H1 (cell line): ENCODE data around the gene SPTBN5. TPM values are rescaled to one million over a fixed set of nuclear protein-coding genes. Genes with fewer than 3 reads are reported as not detected.

Experiments
- CTCF ChIA-PET: fragments of 300-600 bp; sonication (Branson Sonifier 250); formaldehyde crosslinking; loops from one replicate; lab custom pipeline; 2021; ENCODE audit not compliant: partially characterized antibody; lab: Charles Lee
- POLR2A ChIA-PET: fragments of 300-600 bp; sonication (Branson Sonifier 250); formaldehyde crosslinking; loops from one replicate; lab custom pipeline; 2021; ENCODE audit warnings: inconsistent platforms; ENCODE audit not compliant: partially characterized antibody; lab: Charles Lee
- DNase-seq, 2 experiments: peaks; one replicate each; pipeline versions ENCODE4 v3.0.0 to v3.0.0-alpha.2; 2010 to 2022; ENCODE audit warnings: low spot score in 2 of 2, low read depth in 1 of 2, mixed read lengths in 1 of 2
- FAIRE-seq: peaks from 2 replicates; lab custom pipeline; 2011; peaks lifted over from hg19 to GRCh38; lab: Jason Lieb, UNC
- H2AFZ ChIP-seq: 2 replicates; pipeline ENCODE4 v1.8.1; 2012; ENCODE audit warnings: low read length, inconsistent platforms
- H2AK5ac ChIP-seq: 2 replicates; pipeline ENCODE4 v1.6.1; 2013; ENCODE audit warnings: low read depth, low read length
- H2BK120ac ChIP-seq: replicated peaks from 2 replicates; pipeline ENCODE3; 2013; ENCODE audit warnings: low read depth, low read length, inconsistent platforms
- H2BK12ac ChIP-seq: 2 replicates; pipeline ENCODE4 v1.6.1; 2013; ENCODE audit warnings: low read depth, low read length
- H2BK15ac ChIP-seq: 2 replicates; pipeline ENCODE4 v1.6.1; 2013; ENCODE audit warnings: low read length
- H2BK20ac ChIP-seq: 2 replicates; pipeline ENCODE4 v1.6.1; 2013; ENCODE audit warnings: low read length
- H2BK5ac ChIP-seq: 2 replicates; pipeline ENCODE4 v1.6.1; 2013; ENCODE audit warnings: low read depth, low read length
- H3K14ac ChIP-seq: 2 replicates; pipeline ENCODE4 v1.6.1; 2013; ENCODE audit warnings: inconsistent platforms; ENCODE audit not compliant: insufficient read length
- H3K18ac ChIP-seq: 2 replicates; pipeline ENCODE4 v1.6.1; 2013; ENCODE audit warnings: low read length; ENCODE audit errors: extremely low read depth
- H3K23ac ChIP-seq: 2 replicates; pipeline ENCODE4 v1.6.1; 2013; ENCODE audit warnings: inconsistent platforms; ENCODE audit not compliant: insufficient read length
- H3K23me2 ChIP-seq: 2 replicates; pipeline ENCODE4 v1.6.1; 2013; ENCODE audit warnings: low read depth, low read length
- H3K27ac ChIP-seq: 2 replicates; pipeline ENCODE4 v1.6.1; 2011; ENCODE audit warnings: low read depth, low read length, inconsistent platforms
- H3K27me3 ChIP-seq, 4 experiments: replicated peaks in 1 of 4; 1 replicate in 1 of 4; 2 replicates in 3 of 4; pipeline versions ENCODE4 v1.6.1 to v1.8.1; 2011 to 2013; ENCODE audit warnings: low read length in 3 of 4, mild to moderate bottlenecking in 3 of 4, inconsistent platforms in 2 of 4, mixed read lengths in 2 of 4, moderate library complexity in 1 of 4; ENCODE audit not compliant: control insufficient read depth in 3 of 4, insufficient read depth in 3 of 4; ENCODE audit errors: extremely low read depth in 1 of 4
- H3K36me3 ChIP-seq, 4 experiments: 2 replicates each; pipeline versions ENCODE4 v1.6.1 to v1.8.1; 2011 to 2013; ENCODE audit warnings: mild to moderate bottlenecking in 4 of 4, low read length in 3 of 4, moderate library complexity in 2 of 4, control low read depth in 1 of 4, inconsistent platforms in 1 of 4; ENCODE audit not compliant: insufficient read depth in 4 of 4, control insufficient read depth in 2 of 4
- H3K4ac ChIP-seq: replicated peaks from 2 replicates; pipeline ENCODE3; 2013; ENCODE audit warnings: low read length, low read depth, mixed read lengths, inconsistent platforms; ENCODE audit not compliant: insufficient read length
- H3K4me1 ChIP-seq, 4 experiments: replicated peaks in 1 of 4; 1 replicate in 1 of 4; 2 replicates in 3 of 4; pipeline versions ENCODE4 v1.6.1 to v1.8.1; 2011 to 2013; ENCODE audit warnings: low read length in 3 of 4, inconsistent platforms in 2 of 4, mixed read lengths in 1 of 4; ENCODE audit not compliant: insufficient read depth in 4 of 4, control insufficient read depth in 3 of 4
- H3K4me2 ChIP-seq, 2 experiments: 2 replicates each; pipeline versions ENCODE4 v1.6.1 to v1.8.1; 2011 to 2013; ENCODE audit warnings: low read depth in 2 of 2, low read length in 2 of 2, control low read depth in 1 of 2, inconsistent platforms in 1 of 2, mild to moderate bottlenecking in 1 of 2; ENCODE audit not compliant: insufficient read depth in 1 of 2
- H3K4me3 ChIP-seq, 4 experiments: fragments of 200-600, 300-600 bp in 1 of 4; sonication (generic), shearing (Covaris generic), sonication (Bioruptor Twin) in 1 of 4; 2 replicates each; pipeline versions ENCODE4 v1.5.1 to v1.8.1; 2011 to 2016; ENCODE audit warnings: low read length in 4 of 4, low read depth in 3 of 4, control low read depth in 2 of 4, inconsistent platforms in 2 of 4, mild to moderate bottlenecking in 2 of 4, mixed read lengths in 1 of 4, moderate library complexity in 1 of 4; ENCODE audit not compliant: insufficient read depth in 2 of 4; ENCODE audit errors: extremely low read depth in 1 of 4
- H3K56ac ChIP-seq: replicated peaks from 2 replicates; pipeline ENCODE3; 2013; ENCODE audit warnings: low read depth, mild to moderate bottlenecking, mixed read lengths, low read length, inconsistent platforms; ENCODE audit not compliant: insufficient read length
- H3K79me1 ChIP-seq: 2 replicates; pipeline ENCODE4 v1.6.1; 2013; ENCODE audit warnings: low read depth, low read length, control low read depth
- H3K79me2 ChIP-seq, 2 experiments: 2 replicates each; pipeline versions ENCODE4 v1.6.1 to v1.8.1; 2012 to 2013; ENCODE audit warnings: low read length in 2 of 2, mild to moderate bottlenecking in 2 of 2, inconsistent platforms in 1 of 2; ENCODE audit not compliant: insufficient read depth in 2 of 2, control insufficient read depth in 1 of 2
- H3K9ac ChIP-seq, 4 experiments: replicated peaks in 1 of 4; 1 replicate in 1 of 4; 2 replicates in 3 of 4; pipeline versions ENCODE4 v1.6.1 to v1.8.1; 2011 to 2013; ENCODE audit warnings: low read depth in 3 of 4, low read length in 3 of 4, control low read depth in 2 of 4, mild to moderate bottlenecking in 2 of 4, moderate library complexity in 2 of 4, inconsistent platforms in 1 of 4; ENCODE audit errors: extremely low read depth in 1 of 4
- H3K9me3 ChIP-seq, 2 experiments: 2 replicates each; pipeline versions ENCODE4 v1.6.1 to v1.8.1; 2012 to 2013; ENCODE audit warnings: mild to moderate bottlenecking in 2 of 2, moderate library complexity in 2 of 2, control low read depth in 1 of 2, inconsistent platforms in 1 of 2, low read depth in 1 of 2, low read length in 1 of 2, mixed read lengths in 1 of 2; ENCODE audit not compliant: insufficient read depth in 2 of 2
- H4K20me1 ChIP-seq, 2 experiments: replicated peaks in 1 of 2; 2 replicates each; pipeline versions ENCODE3 to v1.8.1; 2011 to 2013; ENCODE audit warnings: inconsistent platforms in 2 of 2, low read length in 2 of 2, mild to moderate bottlenecking in 1 of 2; ENCODE audit not compliant: insufficient read depth in 2 of 2, control insufficient read depth in 1 of 2
- H4K5ac ChIP-seq: 2 replicates; pipeline ENCODE4 v1.6.1; 2013; ENCODE audit warnings: low read length, low read depth, mixed read lengths, inconsistent platforms; ENCODE audit not compliant: insufficient read length
- H4K8ac ChIP-seq: 2 replicates; pipeline ENCODE4 v1.8.0; 2013; ENCODE audit warnings: mild to moderate bottlenecking, moderate library complexity, low read length, inconsistent platforms; ENCODE audit not compliant: insufficient read depth; ENCODE audit errors: extremely low read depth
- H4K91ac ChIP-seq: replicated peaks from 2 replicates; pipeline ENCODE3; 2013; ENCODE audit warnings: low read length, mixed read lengths, inconsistent platforms; ENCODE audit not compliant: insufficient read length
- CBX8 ChIP-seq: fragments of 300-800, 300-1000 bp; sonication (generic); IDR thresholded peaks from 2 replicates; pipeline ENCODE4 v1.7.1; 2016; ENCODE audit warnings: low read depth, low read length, borderline replicate concordance
- CHD1 ChIP-seq: IDR thresholded peaks from 2 replicates; pipeline ENCODE4 v1.6.1; 2012; ENCODE audit warnings: low read depth, low read length, improper control_type of control experiment
- GTF2F1 ChIP-seq: IDR thresholded peaks from 2 replicates; pipeline ENCODE4 v1.6.1; 2012; ENCODE audit warnings: low read depth, low read length, improper control_type of control experiment, borderline replicate concordance
- NANOG ChIP-seq: IDR thresholded peaks from 2 replicates; pipeline ENCODE4 v1.6.1; 2011; ENCODE audit warnings: low read length, low read depth, mild to moderate bottlenecking, inconsistent platforms; ENCODE audit not compliant: insufficient read depth, poor library complexity, severe bottlenecking
- POU5F1 ChIP-seq: IDR thresholded peaks from 2 replicates; pipeline ENCODE4 v1.6.1; 2011; ENCODE audit warnings: low read depth, mild to moderate bottlenecking, low read length, moderate library complexity
- RXRA ChIP-seq: IDR thresholded peaks from 2 replicates; pipeline ENCODE4 v1.6.1; 2011; ENCODE audit warnings: low read depth, mild to moderate bottlenecking, low read length, moderate library complexity; ENCODE audit not compliant: insufficient read depth
- SIRT6 ChIP-seq: IDR thresholded peaks from one replicate; pipeline ENCODE4 v1.7.1; 2012; ENCODE audit warnings: low read length, inconsistent platforms
- SP1 ChIP-seq: IDR thresholded peaks from 2 replicates; pipeline ENCODE4 v1.6.1; 2011; ENCODE audit warnings: low read depth, low read length
- WGBS, 2 experiments: shearing (Covaris generic) in 1 of 2; methylation state at CpG; one replicate each; pipeline versions ENCODE4 v1.1.6 to v1.1.7; 2013 to 2015; ENCODE audit warnings: low lambda C conversion rate in 2 of 2, mixed read lengths in 2 of 2, inconsistent platforms in 1 of 2, low coverage in 1 of 2, missing lambda C conversion rate in 1 of 2; ENCODE audit not compliant: insufficient replicate concordance in 2 of 2, insufficient coverage in 1 of 2, insufficient read length in 1 of 2; ENCODE audit errors: extremely low coverage in 1 of 2, missing lambda C conversion rate in 1 of 2; 5-methylcytosine and 5-hydroxymethylcytosine counted together
- polyA plus RNA-seq, 7 experiments: library from polyadenylated mRNA; depleted of rRNA in 3 of 7; stranded (reverse) in 5 of 7; unstranded in 2 of 7; fragments of >200 nt in 5 of 7; fragments of 200-250 nt in 2 of 7; gene quantifications; 1 replicate in 5 of 7; 2 replicates in 1 of 7; 4 replicates in 1 of 7; pipeline versions ENCODE4 v1.2.1 to v1.2.3, GENCODE V29; 2011 to 2013; ENCODE audit warnings: missing spikeins in 2 of 7, mixed read lengths in 2 of 7
- total RNA-seq: library from RNA; stranded (reverse); fragmentation: NEBNext Ultra II Directional; extraction: Animal tissue kit (Norgen Biotek cat#: 25700); gene quantifications from 2 replicates; pipeline ENCODE4 v1.2.1, GENCODE V29; 2021
- TF ChIP-seq, protein P1 (sequence below): IDR thresholded peaks from 2 replicates; pipeline ENCODE4 v1.6.1; 2011; ENCODE audit warnings: low read length, improper control_type of control experiment
- TF ChIP-seq, protein P2 (sequence below): IDR thresholded peaks from 2 replicates; pipeline ENCODE4 v1.6.1; 2012; ENCODE audit warnings: low read length, inconsistent platforms

The SPTBN5 gene
- total and polyA plus RNA-seq, 2 of the 8 experiments (the other 6 are each of a cell fraction or from before 2014, with no cell fraction given) = 0.32 to 0.84 TPM

DNA sequence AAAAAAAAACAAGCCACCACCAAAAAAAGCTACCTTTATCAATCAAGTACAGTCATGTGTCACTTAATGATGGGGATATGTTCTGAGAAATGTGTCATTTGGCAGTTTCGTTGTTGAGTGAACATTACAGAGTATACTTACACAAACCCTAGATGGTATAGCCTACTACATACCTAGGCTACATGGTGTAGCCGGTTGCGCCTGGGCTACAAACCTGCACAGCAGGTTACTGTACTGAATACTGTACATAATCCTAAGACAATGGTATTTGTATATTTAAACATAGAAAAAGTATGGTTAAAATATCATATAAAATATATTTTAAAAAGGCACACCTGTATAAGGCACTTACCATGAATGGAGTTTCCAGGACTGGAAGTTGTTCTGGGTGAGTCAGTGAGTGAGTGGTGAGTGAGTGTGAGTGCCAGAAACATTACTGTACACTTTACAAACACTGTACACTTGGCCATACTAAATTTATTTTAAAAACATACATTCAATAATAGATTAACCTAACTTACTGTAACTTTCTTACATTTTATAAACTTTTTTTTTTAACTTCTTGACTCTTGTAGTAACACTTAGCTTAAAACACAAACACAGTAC, 91.9 kb downstream of the SPTBN5 start:
- Histone ChIP-seq H2BK5ac (no peak overlapping the region), H3K79me2 (no peaks in the 10 kb centered on the region), H3K9ac (no peak overlapping the region), H3K9me3 (no peaks in the 10 kb centered on the region), H3K4me2 (no peak overlapping the region), H2AFZ (no peak overlapping the region), H2BK15ac (no peak overlapping the region), H3K27ac (no peak overlapping the region), H4K8ac (no peak overlapping the region), H3K23me2 (no peaks in the 10 kb centered on the region), H2BK12ac (no peak overlapping the region), H3K14ac (no peak overlapping the region), H2BK120ac (no peak overlapping the region), H3K56ac (no peak overlapping the region), H2BK20ac (no peak overlapping the region), H2AK5ac (no peak overlapping the region), H3K4ac (no peak overlapping the region), H3K36me3 (no peaks in the 10 kb centered on the region), H4K20me1 (peaks cover 0 to 2% of the 10 kb centered on the region in 2 experiments), H3K18ac (no peak overlapping the region), H3K23ac (no peak overlapping the region), H3K4me3 (no peak overlapping the region), H4K5ac (no peak overlapping the region), H3K4me1 (peaks cover 0 to 4% (median 2%) of the 10 kb centered on the region in 4 experiments; a peak in 4 of 7 replicates), H3K27me3 (no peaks in the 10 kb centered on the region), H4K91ac (no peak overlapping the region), H3K79me1 (no peaks in the 10 kb centered on the region)
- FAIRE-seq = no peak
- POLR2A ChIA-PET = no interaction called here
- WGBS, 2 experiments = 98% methylated on average over 3 of the region's 3 CpGs; no CpG with 5 or more reads in 1 of the 2 experiments
- CTCF ChIA-PET = interaction anchor here (0.7 to 13.7 kb wide), 7 partner anchors 9 to 336 kb away, joined by 3 to 283 read pairs (median 4); partner anchors contain the start of gene MAPKBP1
- DNase-seq = no peak
- TF ChIP-seq, protein P1, sequence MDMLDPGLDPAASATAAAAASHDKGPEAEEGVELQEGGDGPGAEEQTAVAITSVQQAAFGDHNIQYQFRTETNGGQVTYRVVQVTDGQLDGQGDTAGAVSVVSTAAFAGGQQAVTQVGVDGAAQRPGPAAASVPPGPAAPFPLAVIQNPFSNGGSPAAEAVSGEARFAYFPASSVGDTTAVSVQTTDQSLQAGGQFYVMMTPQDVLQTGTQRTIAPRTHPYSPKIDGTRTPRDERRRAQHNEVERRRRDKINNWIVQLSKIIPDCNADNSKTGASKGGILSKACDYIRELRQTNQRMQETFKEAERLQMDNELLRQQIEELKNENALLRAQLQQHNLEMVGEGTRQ = no peak
- TF ChIP-seq GTF2F1 = no peak
- no peak for TF ChIP-seq SP1
- TF ChIP-seq CHD1 = no peak
- TF ChIP-seq, protein P2, sequence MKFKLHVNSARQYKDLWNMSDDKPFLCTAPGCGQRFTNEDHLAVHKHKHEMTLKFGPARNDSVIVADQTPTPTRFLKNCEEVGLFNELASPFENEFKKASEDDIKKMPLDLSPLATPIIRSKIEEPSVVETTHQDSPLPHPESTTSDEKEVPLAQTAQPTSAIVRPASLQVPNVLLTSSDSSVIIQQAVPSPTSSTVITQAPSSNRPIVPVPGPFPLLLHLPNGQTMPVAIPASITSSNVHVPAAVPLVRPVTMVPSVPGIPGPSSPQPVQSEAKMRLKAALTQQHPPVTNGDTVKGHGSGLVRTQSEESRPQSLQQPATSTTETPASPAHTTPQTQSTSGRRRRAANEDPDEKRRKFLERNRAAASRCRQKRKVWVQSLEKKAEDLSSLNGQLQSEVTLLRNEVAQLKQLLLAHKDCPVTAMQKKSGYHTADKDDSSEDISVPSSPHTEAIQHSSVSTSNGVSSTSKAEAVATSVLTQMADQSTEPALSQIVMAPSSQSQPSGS = no peak
- no peak for TF ChIP-seq SIRT6
- no peak for TF ChIP-seq POU5F1
- TF ChIP-seq NANOG = no peak
- TF ChIP-seq CBX8 = no peak
- no peak for TF ChIP-seq RXRA
